ENCODE data around the gene WNK4.

- TF ChIP-seq SIN3A (IDR thresholded peaks at IDR 0.05; ENCODE audit: borderline replicate concordance, insufficient read depth, low read length) (no peak), POLR2AphosphoS5 (IDR thresholded peaks at IDR 0.05; ENCODE audit: low read depth, low read length) (no peak), TAF1 (IDR thresholded peaks at IDR 0.05; ENCODE audit: borderline replicate concordance, insufficient read depth, low read length) (no peak)
- TF ChIP-seq, protein P1, sequence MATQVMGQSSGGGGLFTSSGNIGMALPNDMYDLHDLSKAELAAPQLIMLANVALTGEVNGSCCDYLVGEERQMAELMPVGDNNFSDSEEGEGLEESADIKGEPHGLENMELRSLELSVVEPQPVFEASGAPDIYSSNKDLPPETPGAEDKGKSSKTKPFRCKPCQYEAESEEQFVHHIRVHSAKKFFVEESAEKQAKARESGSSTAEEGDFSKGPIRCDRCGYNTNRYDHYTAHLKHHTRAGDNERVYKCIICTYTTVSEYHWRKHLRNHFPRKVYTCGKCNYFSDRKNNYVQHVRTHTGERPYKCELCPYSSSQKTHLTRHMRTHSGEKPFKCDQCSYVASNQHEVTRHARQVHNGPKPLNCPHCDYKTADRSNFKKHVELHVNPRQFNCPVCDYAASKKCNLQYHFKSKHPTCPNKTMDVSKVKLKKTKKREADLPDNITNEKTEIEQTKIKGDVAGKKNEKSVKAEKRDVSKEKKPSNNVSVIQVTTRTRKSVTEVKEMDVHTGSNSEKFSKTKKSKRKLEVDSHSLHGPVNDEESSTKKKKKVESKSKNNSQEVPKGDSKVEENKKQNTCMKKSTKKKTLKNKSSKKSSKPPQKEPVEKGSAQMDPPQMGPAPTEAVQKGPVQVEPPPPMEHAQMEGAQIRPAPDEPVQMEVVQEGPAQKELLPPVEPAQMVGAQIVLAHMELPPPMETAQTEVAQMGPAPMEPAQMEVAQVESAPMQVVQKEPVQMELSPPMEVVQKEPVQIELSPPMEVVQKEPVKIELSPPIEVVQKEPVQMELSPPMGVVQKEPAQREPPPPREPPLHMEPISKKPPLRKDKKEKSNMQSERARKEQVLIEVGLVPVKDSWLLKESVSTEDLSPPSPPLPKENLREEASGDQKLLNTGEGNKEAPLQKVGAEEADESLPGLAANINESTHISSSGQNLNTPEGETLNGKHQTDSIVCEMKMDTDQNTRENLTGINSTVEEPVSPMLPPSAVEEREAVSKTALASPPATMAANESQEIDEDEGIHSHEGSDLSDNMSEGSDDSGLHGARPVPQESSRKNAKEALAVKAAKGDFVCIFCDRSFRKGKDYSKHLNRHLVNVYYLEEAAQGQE (IDR thresholded peaks at IDR 0.05; ENCODE audit: insufficient read depth in 1 of 2, low read depth in 2 of 2, low read length in 2 of 2), result no peak
These were observed 53.5 kb downstream of the WNK4 start for GRCh38 chr17:42833767-42834422.

Data from PFSK-1 (cell line).